ENCODE results near the gene PDE4D. TPM values are rescaled to one million over a fixed set of nuclear protein-coding genes. Genes with fewer than 3 reads are reported as not detected.

The PDE4D gene
- total and polyA plus RNA-seq, 2 donors (not counting 1 experiment from before 2014, with no cell fraction given) = 14.9 to 171 TPM

GRCh38 chr5:59393585-59394420 lies 499.7 kb downstream of the PDE4D start:
- CTCF ChIA-PET = interaction anchor here (0.8 to 7.3 kb wide), 2 partner anchors 280 to 406 kb away, joined by 3 to 83 read pairs; no protein-coding TSS in a partner anchor
- ATAC-seq (ENCODE audit: low read depth) (peak; percentile 24), DNase-seq (peak; percentile 27)
- Histone ChIP-seq H3K9me3 (ENCODE audit: control extremely low read depth in 1 of 3, control insufficient read depth in 2 of 3, insufficient read depth in 1 of 3, low read length in 2 of 3) (no peaks in the 10 kb centered on the region), H3K27me3 (replicated peaks in 1 of 4; ENCODE audit: control extremely low read depth in 1 of 4, control insufficient read depth in 3 of 4, insufficient read depth in 4 of 4, low read length in 3 of 4) (no peaks in the 10 kb centered on the region), H2AFZ (ENCODE audit: insufficient read depth, low read depth, low read length, poor library complexity, severe bottlenecking) (no peak overlapping the region), H3K27ac (ENCODE audit: low read length in 2 of 2) (peak overlapping the region in 1 of 2 donors; percentile 39), H3K79me2 (ENCODE audit: control insufficient read depth, insufficient read depth, low read length) (no peaks in the 10 kb centered on the region), H4K20me1 (ENCODE audit: control insufficient read depth, insufficient read depth, low read length, poor library complexity, severe bottlenecking) (no peaks in the 10 kb centered on the region), H3K4me2 (replicated peaks; ENCODE audit: low read depth, low read length, poor library complexity, severe bottlenecking) (no peak overlapping the region), H3K4me1 (ENCODE audit: control insufficient read depth in 2 of 2, insufficient read depth in 2 of 2, low read length in 2 of 2) (no peaks in the 10 kb centered on the region), H3K9ac (ENCODE audit: low read length) (no peak overlapping the region), H3K4me3 (ENCODE audit: control extremely low read depth in 1 of 5, extremely low read depth in 1 of 5, insufficient read depth in 1 of 5, low read depth in 2 of 5, low read length in 4 of 5) (no peak overlapping the region), H3K36me3 (replicated peaks in 1 of 2; ENCODE audit: control extremely low read depth in 1 of 2, control insufficient read depth in 1 of 2, extremely low read depth in 1 of 2, insufficient read depth in 2 of 2, low read length in 1 of 2) (no peaks in the 10 kb centered on the region)
- no peak overlapping the region for H3K4me3 Mint-ChIP-seq
- H3K27ac Mint-ChIP-seq = no peak overlapping the region
- POLR2A ChIA-PET = no interaction called here
- TF ChIP-seq, protein P1, sequence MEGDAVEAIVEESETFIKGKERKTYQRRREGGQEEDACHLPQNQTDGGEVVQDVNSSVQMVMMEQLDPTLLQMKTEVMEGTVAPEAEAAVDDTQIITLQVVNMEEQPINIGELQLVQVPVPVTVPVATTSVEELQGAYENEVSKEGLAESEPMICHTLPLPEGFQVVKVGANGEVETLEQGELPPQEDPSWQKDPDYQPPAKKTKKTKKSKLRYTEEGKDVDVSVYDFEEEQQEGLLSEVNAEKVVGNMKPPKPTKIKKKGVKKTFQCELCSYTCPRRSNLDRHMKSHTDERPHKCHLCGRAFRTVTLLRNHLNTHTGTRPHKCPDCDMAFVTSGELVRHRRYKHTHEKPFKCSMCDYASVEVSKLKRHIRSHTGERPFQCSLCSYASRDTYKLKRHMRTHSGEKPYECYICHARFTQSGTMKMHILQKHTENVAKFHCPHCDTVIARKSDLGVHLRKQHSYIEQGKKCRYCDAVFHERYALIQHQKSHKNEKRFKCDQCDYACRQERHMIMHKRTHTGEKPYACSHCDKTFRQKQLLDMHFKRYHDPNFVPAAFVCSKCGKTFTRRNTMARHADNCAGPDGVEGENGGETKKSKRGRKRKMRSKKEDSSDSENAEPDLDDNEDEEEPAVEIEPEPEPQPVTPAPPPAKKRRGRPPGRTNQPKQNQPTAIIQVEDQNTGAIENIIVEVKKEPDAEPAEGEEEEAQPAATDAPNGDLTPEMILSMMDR (IDR thresholded peaks at IDR 0.05) = no peak
- no peak for TF ChIP-seq EZH2 (IDR thresholded peaks at IDR 0.05; ENCODE audit: borderline replicate concordance, insufficient read depth, low read depth, low read length, poor library complexity, severe bottlenecking)
- no peaks in the 10 kb centered on the region for H3K27me3 Mint-ChIP-seq
- peaks cover 20% of the 10 kb centered on the region for H3K4me1 Mint-ChIP-seq
- H3K9me3 Mint-ChIP-seq (ENCODE audit: insufficient read depth) = no peaks in the 10 kb centered on the region
- intact Hi-C loops (cut with micrococcal nuclease) = loop anchor here (5.0 kb wide), 1 partner anchor 328 kb away; no protein-coding TSS in a partner anchor
- WGBS (ENCODE audit: insufficient coverage) = 88% methylated on average over 1 of the region's 4 CpGs

DNA sequence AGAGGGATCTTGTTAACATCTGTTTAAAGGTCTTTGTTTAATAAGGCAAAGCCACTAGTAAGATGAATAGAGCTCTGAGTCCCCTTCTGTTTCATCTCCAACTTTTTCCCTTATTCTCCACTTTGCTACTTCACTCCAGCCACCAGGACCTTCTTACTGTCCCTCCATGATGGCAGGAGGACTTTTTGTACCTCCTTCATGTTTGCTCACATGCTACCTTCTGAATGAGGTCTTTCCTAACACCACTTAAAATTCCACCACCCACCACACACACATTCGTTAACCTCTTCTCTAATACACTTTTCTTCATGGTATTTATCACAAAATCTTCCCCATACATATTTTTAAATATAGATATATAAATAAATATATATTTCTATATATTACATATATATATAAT lies 501.9 kb downstream of the PDE4D start:
- no peaks in the 10 kb centered on the region for H3K9me3 Mint-ChIP-seq (ENCODE audit: insufficient read depth)
- Histone ChIP-seq H3K4me3 (ENCODE audit: control extremely low read depth in 1 of 5, extremely low read depth in 1 of 5, insufficient read depth in 1 of 5, low read depth in 2 of 5, low read length in 4 of 5) (no peak overlapping the region), H3K4me2 (replicated peaks; ENCODE audit: low read depth, low read length, poor library complexity, severe bottlenecking) (no peak overlapping the region), H3K9ac (ENCODE audit: low read length) (no peak overlapping the region), H3K36me3 (replicated peaks in 1 of 2; ENCODE audit: control extremely low read depth in 1 of 2, control insufficient read depth in 1 of 2, extremely low read depth in 1 of 2, insufficient read depth in 2 of 2, low read length in 1 of 2) (no peaks in the 10 kb centered on the region), H3K9me3 (ENCODE audit: control extremely low read depth in 1 of 3, control insufficient read depth in 2 of 3, insufficient read depth in 1 of 3, low read length in 2 of 3) (no peaks in the 10 kb centered on the region), H3K27ac (ENCODE audit: low read length in 2 of 2) (peak overlapping the region in 1 of 2 donors; percentile 33), H3K27me3 (replicated peaks in 1 of 4; ENCODE audit: control extremely low read depth in 1 of 4, control insufficient read depth in 3 of 4, insufficient read depth in 4 of 4, low read length in 3 of 4) (no peaks in the 10 kb centered on the region), H3K79me2 (ENCODE audit: control insufficient read depth, insufficient read depth, low read length) (no peaks in the 10 kb centered on the region), H4K20me1 (ENCODE audit: control insufficient read depth, insufficient read depth, low read length, poor library complexity, severe bottlenecking) (no peaks in the 10 kb centered on the region), H3K4me1 (ENCODE audit: control insufficient read depth in 2 of 2, insufficient read depth in 2 of 2, low read length in 2 of 2) (no peaks in the 10 kb centered on the region), H2AFZ (ENCODE audit: insufficient read depth, low read depth, low read length, poor library complexity, severe bottlenecking) (no peak overlapping the region)
- peaks cover 20% of the 10 kb centered on the region for H3K4me1 Mint-ChIP-seq
- no peak overlapping the region for H3K27ac Mint-ChIP-seq
- CTCF ChIA-PET = interaction anchor here (0.6 to 7.3 kb wide), 11 partner anchors 10 to 408 kb away, joined by 3 to 83 read pairs (median 5); no protein-coding TSS in a partner anchor
- intact Hi-C loops (cut with micrococcal nuclease) = loop anchor here (5.0 kb wide), 1 partner anchor 331 kb away; no protein-coding TSS in a partner anchor
- DNase-seq (no peak), ATAC-seq (ENCODE audit: low read depth) (no peak)
- POLR2A ChIA-PET = no interaction called here
- H3K4me3 Mint-ChIP-seq = no peak overlapping the region
- no peak for TF ChIP-seq EZH2 (IDR thresholded peaks at IDR 0.05; ENCODE audit: borderline replicate concordance, insufficient read depth, low read depth, low read length, poor library complexity, severe bottlenecking)
- TF ChIP-seq, protein P1 (IDR thresholded peaks at IDR 0.05) = no peak
- H3K27me3 Mint-ChIP-seq = no peaks in the 10 kb centered on the region
- WGBS (ENCODE audit: insufficient coverage) = no CpG with 5 or more reads among the region's 1 CpG
